HEK293 (cell line): ENCODE data around the gene ACOT7.

ENCODE experiments used
- CTCF ChIA-PET: fragments of 350-600 bp; formaldehyde crosslinking; extraction: SDS; loops from one replicate; lab custom pipeline; 2021; ENCODE audit warnings: antibody characterized with exemption; lab: Yijun Ruan, JAX
- POLR2A ChIA-PET: fragments of 300-600 bp; formaldehyde crosslinking; extraction: SDS; loops from one replicate; lab custom pipeline; 2020; ENCODE audit warnings: antibody characterized with exemption, inconsistent platforms; lab: Yijun Ruan, JAX
- H3K27ac ChIP-seq: fragments of 200-500 bp; sonication (Bioruptor generic); 2 replicates; pipeline ENCODE4 v1.5.1; 2014; ENCODE audit warnings: low read depth, low read length, control low read depth, inconsistent platforms; ENCODE audit errors: extremely low read depth
- H3K36me3 ChIP-seq, 2 experiments: fragments of 200-500 bp in 1 of 2; sonication (Bioruptor generic) in 1 of 2; 1 replicate in 1 of 2; 2 replicates in 1 of 2; pipeline ENCODE4 v1.5.1; 2014 to 2017; ENCODE audit warnings: inconsistent platforms in 2 of 2, low read length in 2 of 2; ENCODE audit not compliant: control insufficient read depth in 2 of 2, insufficient read depth in 1 of 2
- H3K4me1 ChIP-seq: fragments of 200-500 bp; sonication (Bioruptor generic); 2 replicates; pipeline ENCODE4 v1.5.1; 2014; ENCODE audit warnings: mild to moderate bottlenecking, low read length, inconsistent platforms; ENCODE audit not compliant: control insufficient read depth, insufficient read depth
- H3K4me3 ChIP-seq: 2 replicates; pipeline ENCODE4 v1.5.1; 2011; ENCODE audit warnings: low read depth, mild to moderate bottlenecking, control low read depth, low read length, moderate library complexity
- H3K9me3 ChIP-seq: fragments of 200-500 bp; sonication (Bioruptor generic); 2 replicates; pipeline ENCODE4 v1.5.1; 2014; ENCODE audit warnings: low read depth, low read length, inconsistent platforms; ENCODE audit not compliant: control insufficient read depth, insufficient read depth
- HOXD13 ChIP-seq: sonication (generic); formaldehyde crosslinking; IDR thresholded peaks from 2 replicates; pipeline ENCODE4 v1.8.0; 2022; ENCODE audit warnings: missing genetic modification reagents, borderline replicate concordance
- OSR2 ChIP-seq: fragments of 450-650 bp; formaldehyde crosslinking; IDR thresholded peaks from 2 replicates; pipeline ENCODE4 v1.5.1; 2016; ENCODE audit warnings: missing biosample characterization, missing genetic modification characterization
- SP3 ChIP-seq: fragments of 450-650 bp; formaldehyde crosslinking; IDR thresholded peaks from 2 replicates; pipeline ENCODE4 v1.5.1; 2016; ENCODE audit warnings: missing biosample characterization, missing genetic modification characterization
- WT1 ChIP-seq: fragments of 450-650 bp; formaldehyde crosslinking; IDR thresholded peaks from 2 replicates; pipeline ENCODE4 v1.5.1; 2016; ENCODE audit warnings: missing biosample characterization, missing genetic modification characterization
- ZBTB21 ChIP-seq: fragments of 450-650 bp; formaldehyde crosslinking; IDR thresholded peaks from 2 replicates; pipeline ENCODE4 v1.5.1; 2017; ENCODE audit warnings: missing biosample characterization, missing genetic modification characterization
- ZNF138 ChIP-seq: fragments of 450-650 bp; formaldehyde crosslinking; IDR thresholded peaks from 2 replicates; pipeline ENCODE4 v1.5.1; 2016; ENCODE audit warnings: missing biosample characterization, missing genetic modification characterization, borderline replicate concordance
- ZNF561 ChIP-seq: fragments of 450-650 bp; IDR thresholded peaks from 2 replicates; pipeline ENCODE4 v1.5.1; 2018; ENCODE audit warnings: missing biosample characterization, missing genetic modification characterization, borderline replicate concordance
- ZNF654 ChIP-seq: fragments of 450-650 bp; formaldehyde crosslinking; IDR thresholded peaks from 2 replicates; pipeline ENCODE4 v1.5.1; 2016; ENCODE audit warnings: low read depth, missing biosample characterization, missing genetic modification characterization
- ZNF791 ChIP-seq: fragments of 450-650 bp; formaldehyde crosslinking; IDR thresholded peaks from 2 replicates; pipeline ENCODE4 v1.5.1; 2016; ENCODE audit warnings: missing biosample characterization, missing genetic modification characterization
- ZNF792 ChIP-seq: fragments of 450-650 bp; formaldehyde crosslinking; IDR thresholded peaks from 2 replicates; pipeline ENCODE4 v1.5.1; 2016; ENCODE audit warnings: missing biosample characterization, missing genetic modification characterization
- TF ChIP-seq, protein P1 (sequence below): fragments of 450-650 bp; formaldehyde crosslinking; IDR thresholded peaks from 2 replicates; pipeline ENCODE4 v1.5.1; 2016; ENCODE audit warnings: missing biosample characterization, missing genetic modification characterization
- TF ChIP-seq, protein P2 (sequence below): fragments of 450-650 bp; formaldehyde crosslinking; IDR thresholded peaks from 2 replicates; pipeline ENCODE4 v1.5.1; 2016; ENCODE audit warnings: missing biosample characterization, missing genetic modification characterization
- TF ChIP-seq, protein P3 (sequence below): fragments of 450-650 bp; formaldehyde crosslinking; IDR thresholded peaks from 2 replicates; pipeline ENCODE4 v1.5.1; 2017; ENCODE audit warnings: missing biosample characterization, missing genetic modification characterization
- TF ChIP-seq, protein P4 (sequence below): fragments of 450-650 bp; formaldehyde crosslinking; IDR thresholded peaks from 2 replicates; pipeline ENCODE4 v1.5.1; 2017; ENCODE audit warnings: missing biosample characterization, mild to moderate bottlenecking, missing genetic modification characterization, moderate library complexity
- TF ChIP-seq, protein P5 (sequence below): fragments of 450-650 bp; formaldehyde crosslinking; IDR thresholded peaks from 2 replicates; pipeline ENCODE4 v1.5.1; 2016; ENCODE audit warnings: missing biosample characterization, missing genetic modification characterization
- TF ChIP-seq, protein P6 (sequence below): fragments of 450-650 bp; formaldehyde crosslinking; IDR thresholded peaks from 2 replicates; pipeline ENCODE4 v1.5.1; 2016; ENCODE audit warnings: missing biosample characterization, missing genetic modification characterization
- TF ChIP-seq, protein P7 (sequence below): fragments of 450-650 bp; formaldehyde crosslinking; IDR thresholded peaks from 2 replicates; pipeline ENCODE4 v1.5.1; 2016; ENCODE audit warnings: missing biosample characterization, missing genetic modification characterization
- TF ChIP-seq, protein P8 (sequence below): fragments of 450-650 bp; formaldehyde crosslinking; IDR thresholded peaks from 2 replicates; pipeline ENCODE4 v1.5.1; 2016; ENCODE audit warnings: missing biosample characterization, missing genetic modification characterization

The ACOT7 gene

DNA sequence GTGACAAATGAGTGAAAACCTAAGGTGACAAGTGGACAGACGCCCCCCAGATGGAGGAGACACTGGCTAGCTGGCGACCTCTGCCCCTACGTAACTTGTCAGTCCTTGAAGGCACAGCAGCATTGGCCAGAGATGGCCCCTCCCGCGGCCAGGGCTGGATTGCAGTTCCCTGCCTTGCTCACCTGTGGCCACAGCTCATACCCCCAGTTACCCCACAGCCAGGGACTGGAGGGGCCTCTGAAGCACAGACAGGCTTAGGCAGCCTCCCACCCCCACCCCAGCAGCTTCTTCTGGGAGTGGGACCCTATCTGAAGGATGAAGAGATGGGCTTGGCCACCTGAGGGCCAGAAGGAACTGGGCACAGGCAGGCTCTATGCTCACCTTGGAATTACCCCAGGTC lies 145.9 kb downstream of the ACOT7 start (continued):
- TF ChIP-seq, protein P1, sequence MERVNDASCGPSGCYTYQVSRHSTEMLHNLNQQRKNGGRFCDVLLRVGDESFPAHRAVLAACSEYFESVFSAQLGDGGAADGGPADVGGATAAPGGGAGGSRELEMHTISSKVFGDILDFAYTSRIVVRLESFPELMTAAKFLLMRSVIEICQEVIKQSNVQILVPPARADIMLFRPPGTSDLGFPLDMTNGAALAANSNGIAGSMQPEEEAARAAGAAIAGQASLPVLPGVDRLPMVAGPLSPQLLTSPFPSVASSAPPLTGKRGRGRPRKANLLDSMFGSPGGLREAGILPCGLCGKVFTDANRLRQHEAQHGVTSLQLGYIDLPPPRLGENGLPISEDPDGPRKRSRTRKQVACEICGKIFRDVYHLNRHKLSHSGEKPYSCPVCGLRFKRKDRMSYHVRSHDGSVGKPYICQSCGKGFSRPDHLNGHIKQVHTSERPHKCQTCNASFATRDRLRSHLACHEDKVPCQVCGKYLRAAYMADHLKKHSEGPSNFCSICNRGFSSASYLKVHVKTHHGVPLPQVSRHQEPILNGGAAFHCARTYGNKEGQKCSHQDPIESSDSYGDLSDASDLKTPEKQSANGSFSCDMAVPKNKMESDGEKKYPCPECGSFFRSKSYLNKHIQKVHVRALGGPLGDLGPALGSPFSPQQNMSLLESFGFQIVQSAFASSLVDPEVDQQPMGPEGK = no peak

DNA sequence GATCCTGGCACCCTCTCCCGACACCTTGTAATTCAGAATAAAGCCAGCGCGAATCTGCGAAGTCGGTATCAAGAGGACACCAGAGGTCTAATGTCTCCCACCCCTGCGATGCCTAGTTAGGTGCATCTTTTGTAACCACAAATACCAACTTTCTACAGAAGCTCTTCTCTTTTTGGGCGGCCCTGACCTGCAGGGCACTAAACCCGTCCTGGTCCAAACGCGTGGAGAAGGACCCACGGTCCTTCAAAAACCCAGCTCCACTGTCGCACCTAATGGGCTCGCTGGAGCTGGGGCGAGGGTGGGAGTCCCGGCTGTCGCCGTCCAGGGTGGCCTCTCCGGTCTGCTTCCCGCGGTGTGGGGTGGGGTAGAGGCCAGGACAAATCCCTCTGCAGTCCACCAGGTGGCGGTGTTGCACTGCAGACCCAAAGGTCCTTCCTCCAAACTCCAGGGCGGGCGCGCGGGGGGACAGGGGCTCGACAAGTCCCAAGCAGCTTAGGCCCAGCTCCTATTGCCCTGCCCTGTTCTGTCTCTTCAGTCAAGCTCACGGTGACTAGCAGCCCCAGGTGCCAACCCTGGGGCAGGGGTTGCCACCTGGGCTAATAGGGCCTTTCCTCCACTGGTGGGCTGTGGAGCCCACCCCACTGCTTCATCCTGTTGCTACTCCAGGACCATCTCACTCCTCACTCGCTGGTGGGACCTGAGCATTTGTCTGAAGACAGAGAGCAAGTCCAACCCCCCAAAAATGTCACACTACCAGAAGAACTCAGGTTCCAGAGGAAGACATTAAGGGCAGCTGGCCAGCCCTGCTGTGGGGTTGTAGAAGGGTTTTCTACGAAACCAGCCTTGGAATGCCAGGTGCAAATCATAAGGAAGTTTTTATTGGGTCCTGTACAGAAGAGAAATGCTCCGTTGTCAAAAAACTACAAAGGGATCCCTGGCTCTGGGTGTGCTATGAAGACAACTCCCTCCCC lies 146.8 kb downstream of the ACOT7 start:
- Histone ChIP-seq H3K27ac (no peak overlapping the region), H3K36me3 (no peaks in the 10 kb centered on the region), H3K4me3 (no peak overlapping the region), H3K9me3 (no peaks in the 10 kb centered on the region), H3K4me1 (no peaks in the 10 kb centered on the region; the same call in 1 of the 2 replicates)
- CTCF ChIA-PET = interaction anchor here (0.6 to 9.2 kb wide), 64 partner anchors 9 to 473 kb away, joined by 3 to 181 read pairs (median 4); partner anchors contain the start of genes HES2, ICMT and RNF207
- POLR2A ChIA-PET = no interaction called here
- TF ChIP-seq, protein P2, sequence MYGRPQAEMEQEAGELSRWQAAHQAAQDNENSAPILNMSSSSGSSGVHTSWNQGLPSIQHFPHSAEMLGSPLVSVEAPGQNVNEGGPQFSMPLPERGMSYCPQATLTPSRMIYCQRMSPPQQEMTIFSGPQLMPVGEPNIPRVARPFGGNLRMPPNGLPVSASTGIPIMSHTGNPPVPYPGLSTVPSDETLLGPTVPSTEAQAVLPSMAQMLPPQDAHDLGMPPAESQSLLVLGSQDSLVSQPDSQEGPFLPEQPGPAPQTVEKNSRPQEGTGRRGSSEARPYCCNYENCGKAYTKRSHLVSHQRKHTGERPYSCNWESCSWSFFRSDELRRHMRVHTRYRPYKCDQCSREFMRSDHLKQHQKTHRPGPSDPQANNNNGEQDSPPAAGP (tag by site-specific recombination) = peak; percentile 80
- TF ChIP-seq ZNF791 (tag by site-specific recombination) = no peak
- no peak for TF ChIP-seq SP3 (tag by site-specific recombination)
- TF ChIP-seq, protein P3, sequence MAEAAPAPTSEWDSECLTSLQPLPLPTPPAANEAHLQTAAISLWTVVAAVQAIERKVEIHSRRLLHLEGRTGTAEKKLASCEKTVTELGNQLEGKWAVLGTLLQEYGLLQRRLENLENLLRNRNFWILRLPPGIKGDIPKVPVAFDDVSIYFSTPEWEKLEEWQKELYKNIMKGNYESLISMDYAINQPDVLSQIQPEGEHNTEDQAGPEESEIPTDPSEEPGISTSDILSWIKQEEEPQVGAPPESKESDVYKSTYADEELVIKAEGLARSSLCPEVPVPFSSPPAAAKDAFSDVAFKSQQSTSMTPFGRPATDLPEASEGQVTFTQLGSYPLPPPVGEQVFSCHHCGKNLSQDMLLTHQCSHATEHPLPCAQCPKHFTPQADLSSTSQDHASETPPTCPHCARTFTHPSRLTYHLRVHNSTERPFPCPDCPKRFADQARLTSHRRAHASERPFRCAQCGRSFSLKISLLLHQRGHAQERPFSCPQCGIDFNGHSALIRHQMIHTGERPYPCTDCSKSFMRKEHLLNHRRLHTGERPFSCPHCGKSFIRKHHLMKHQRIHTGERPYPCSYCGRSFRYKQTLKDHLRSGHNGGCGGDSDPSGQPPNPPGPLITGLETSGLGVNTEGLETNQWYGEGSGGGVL (tag by site-specific recombination) = no peak
- TF ChIP-seq WT1 (tag by site-specific recombination) = 0 out of 2 replicates have a peak, but pooled peaks have one; percentile 21
- peak; percentile 86 for TF ChIP-seq ZNF654 (tag by site-specific recombination)
- TF ChIP-seq HOXD13 (CRISPR knock-in tag) = no peak
- TF ChIP-seq, protein P4, sequence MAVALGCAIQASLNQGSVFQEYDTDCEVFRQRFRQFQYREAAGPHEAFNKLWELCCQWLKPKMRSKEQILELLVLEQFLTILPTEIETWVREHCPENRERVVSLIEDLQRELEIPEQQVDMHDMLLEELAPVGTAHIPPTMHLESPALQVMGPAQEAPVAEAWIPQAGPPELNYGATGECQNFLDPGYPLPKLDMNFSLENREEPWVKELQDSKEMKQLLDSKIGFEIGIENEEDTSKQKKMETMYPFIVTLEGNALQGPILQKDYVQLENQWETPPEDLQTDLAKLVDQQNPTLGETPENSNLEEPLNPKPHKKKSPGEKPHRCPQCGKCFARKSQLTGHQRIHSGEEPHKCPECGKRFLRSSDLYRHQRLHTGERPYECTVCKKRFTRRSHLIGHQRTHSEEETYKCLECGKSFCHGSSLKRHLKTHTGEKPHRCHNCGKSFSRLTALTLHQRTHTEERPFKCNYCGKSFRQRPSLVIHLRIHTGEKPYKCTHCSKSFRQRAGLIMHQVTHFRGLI = no peak
- 0 out of 2 replicates have a peak, but pooled peaks have one; percentile 23 for TF ChIP-seq OSR2
- TF ChIP-seq, protein P5, sequence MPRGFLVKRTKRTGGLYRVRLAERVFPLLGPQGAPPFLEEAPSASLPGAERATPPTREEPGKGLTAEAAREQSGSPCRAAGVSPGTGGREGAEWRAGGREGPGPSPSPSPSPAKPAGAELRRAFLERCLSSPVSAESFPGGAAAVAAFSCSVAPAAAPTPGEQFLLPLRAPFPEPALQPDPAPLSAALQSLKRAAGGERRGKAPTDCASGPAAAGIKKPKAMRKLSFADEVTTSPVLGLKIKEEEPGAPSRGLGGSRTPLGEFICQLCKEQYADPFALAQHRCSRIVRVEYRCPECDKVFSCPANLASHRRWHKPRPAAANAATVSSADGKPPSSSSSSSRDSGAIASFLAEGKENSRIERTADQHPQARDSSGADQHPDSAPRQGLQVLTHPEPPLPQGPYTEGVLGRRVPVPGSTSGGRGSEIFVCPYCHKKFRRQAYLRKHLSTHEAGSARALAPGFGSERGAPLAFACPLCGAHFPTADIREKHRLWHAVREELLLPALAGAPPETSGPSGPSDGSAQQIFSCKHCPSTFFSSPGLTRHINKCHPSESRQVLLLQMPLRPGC (tag by site-specific recombination) = no peak
- TF ChIP-seq, protein P6, sequence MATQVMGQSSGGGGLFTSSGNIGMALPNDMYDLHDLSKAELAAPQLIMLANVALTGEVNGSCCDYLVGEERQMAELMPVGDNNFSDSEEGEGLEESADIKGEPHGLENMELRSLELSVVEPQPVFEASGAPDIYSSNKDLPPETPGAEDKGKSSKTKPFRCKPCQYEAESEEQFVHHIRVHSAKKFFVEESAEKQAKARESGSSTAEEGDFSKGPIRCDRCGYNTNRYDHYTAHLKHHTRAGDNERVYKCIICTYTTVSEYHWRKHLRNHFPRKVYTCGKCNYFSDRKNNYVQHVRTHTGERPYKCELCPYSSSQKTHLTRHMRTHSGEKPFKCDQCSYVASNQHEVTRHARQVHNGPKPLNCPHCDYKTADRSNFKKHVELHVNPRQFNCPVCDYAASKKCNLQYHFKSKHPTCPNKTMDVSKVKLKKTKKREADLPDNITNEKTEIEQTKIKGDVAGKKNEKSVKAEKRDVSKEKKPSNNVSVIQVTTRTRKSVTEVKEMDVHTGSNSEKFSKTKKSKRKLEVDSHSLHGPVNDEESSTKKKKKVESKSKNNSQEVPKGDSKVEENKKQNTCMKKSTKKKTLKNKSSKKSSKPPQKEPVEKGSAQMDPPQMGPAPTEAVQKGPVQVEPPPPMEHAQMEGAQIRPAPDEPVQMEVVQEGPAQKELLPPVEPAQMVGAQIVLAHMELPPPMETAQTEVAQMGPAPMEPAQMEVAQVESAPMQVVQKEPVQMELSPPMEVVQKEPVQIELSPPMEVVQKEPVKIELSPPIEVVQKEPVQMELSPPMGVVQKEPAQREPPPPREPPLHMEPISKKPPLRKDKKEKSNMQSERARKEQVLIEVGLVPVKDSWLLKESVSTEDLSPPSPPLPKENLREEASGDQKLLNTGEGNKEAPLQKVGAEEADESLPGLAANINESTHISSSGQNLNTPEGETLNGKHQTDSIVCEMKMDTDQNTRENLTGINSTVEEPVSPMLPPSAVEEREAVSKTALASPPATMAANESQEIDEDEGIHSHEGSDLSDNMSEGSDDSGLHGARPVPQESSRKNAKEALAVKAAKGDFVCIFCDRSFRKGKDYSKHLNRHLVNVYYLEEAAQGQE (tag by site-specific recombination) = 0 out of 2 replicates have a peak, but pooled peaks have one; percentile 16
- TF ChIP-seq, protein P7, sequence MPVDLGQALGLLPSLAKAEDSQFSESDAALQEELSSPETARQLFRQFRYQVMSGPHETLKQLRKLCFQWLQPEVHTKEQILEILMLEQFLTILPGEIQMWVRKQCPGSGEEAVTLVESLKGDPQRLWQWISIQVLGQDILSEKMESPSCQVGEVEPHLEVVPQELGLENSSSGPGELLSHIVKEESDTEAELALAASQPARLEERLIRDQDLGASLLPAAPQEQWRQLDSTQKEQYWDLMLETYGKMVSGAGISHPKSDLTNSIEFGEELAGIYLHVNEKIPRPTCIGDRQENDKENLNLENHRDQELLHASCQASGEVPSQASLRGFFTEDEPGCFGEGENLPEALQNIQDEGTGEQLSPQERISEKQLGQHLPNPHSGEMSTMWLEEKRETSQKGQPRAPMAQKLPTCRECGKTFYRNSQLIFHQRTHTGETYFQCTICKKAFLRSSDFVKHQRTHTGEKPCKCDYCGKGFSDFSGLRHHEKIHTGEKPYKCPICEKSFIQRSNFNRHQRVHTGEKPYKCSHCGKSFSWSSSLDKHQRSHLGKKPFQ (tag by site-specific recombination) = 0 out of 2 replicates have a peak, but pooled peaks have one; percentile 15
- TF ChIP-seq ZNF792 (tag by site-specific recombination) = no peak
- TF ChIP-seq ZNF138 (tag by site-specific recombination) = no peak
- TF ChIP-seq ZBTB21 = no peak
- TF ChIP-seq ZNF561 = peak; percentile 48; the same call in 1 of the 2 replicates
- TF ChIP-seq, protein P8, sequence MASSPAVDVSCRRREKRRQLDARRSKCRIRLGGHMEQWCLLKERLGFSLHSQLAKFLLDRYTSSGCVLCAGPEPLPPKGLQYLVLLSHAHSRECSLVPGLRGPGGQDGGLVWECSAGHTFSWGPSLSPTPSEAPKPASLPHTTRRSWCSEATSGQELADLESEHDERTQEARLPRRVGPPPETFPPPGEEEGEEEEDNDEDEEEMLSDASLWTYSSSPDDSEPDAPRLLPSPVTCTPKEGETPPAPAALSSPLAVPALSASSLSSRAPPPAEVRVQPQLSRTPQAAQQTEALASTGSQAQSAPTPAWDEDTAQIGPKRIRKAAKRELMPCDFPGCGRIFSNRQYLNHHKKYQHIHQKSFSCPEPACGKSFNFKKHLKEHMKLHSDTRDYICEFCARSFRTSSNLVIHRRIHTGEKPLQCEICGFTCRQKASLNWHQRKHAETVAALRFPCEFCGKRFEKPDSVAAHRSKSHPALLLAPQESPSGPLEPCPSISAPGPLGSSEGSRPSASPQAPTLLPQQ (tag by site-specific recombination) = peak; percentile 71
